ENCODE results near the gene TMEM238.
A peak's percentile ranks its signal among the peaks of the same experiment; 100 is the strongest.

The TMEM238 gene

DNA sequence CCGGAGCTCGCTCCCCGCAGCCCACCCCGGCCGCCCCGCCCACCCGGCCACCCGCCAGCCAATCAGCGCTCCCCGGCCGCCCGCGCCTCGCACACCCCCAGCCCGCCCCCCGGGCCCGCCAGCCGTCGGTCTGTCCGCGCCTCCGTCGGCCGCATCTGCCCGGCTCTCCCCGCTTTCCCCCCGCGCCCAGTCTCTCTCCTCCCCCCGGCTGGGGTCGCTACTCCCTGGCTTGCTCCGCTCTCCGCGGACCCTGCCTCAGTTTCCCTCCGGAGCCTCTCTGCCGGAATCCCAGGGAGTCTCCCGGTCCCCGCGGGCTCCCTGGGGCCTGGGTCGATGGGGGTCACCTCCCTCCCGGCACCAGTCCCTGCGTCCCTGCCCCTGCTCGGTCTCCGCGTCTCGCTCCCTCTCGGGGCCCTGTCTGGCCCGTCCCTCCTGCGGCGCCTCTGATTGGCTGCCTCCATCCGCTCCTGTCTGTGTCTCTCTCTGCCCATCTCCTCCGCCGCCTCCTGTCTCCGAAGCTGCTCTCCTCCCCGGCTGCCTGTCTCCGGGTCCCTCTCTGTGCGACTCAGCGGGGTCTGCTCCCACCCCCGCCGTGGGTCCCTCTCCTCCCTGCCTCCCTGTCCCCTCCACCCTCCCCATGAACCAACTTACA lies 14.3 kb downstream of the TMEM238 start:
- TF ChIP-seq, protein P1, sequence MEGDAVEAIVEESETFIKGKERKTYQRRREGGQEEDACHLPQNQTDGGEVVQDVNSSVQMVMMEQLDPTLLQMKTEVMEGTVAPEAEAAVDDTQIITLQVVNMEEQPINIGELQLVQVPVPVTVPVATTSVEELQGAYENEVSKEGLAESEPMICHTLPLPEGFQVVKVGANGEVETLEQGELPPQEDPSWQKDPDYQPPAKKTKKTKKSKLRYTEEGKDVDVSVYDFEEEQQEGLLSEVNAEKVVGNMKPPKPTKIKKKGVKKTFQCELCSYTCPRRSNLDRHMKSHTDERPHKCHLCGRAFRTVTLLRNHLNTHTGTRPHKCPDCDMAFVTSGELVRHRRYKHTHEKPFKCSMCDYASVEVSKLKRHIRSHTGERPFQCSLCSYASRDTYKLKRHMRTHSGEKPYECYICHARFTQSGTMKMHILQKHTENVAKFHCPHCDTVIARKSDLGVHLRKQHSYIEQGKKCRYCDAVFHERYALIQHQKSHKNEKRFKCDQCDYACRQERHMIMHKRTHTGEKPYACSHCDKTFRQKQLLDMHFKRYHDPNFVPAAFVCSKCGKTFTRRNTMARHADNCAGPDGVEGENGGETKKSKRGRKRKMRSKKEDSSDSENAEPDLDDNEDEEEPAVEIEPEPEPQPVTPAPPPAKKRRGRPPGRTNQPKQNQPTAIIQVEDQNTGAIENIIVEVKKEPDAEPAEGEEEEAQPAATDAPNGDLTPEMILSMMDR (IDR thresholded peaks at IDR 0.05; ENCODE audit: low read depth, low read length, missing control alignments), result no peak
- no peak for DNase-seq (ENCODE audit: low read depth)
- H3K4me3 ChIP-seq (ENCODE audit: low read depth, low read length), result peak overlapping the region; percentile 51
- in situ Hi-C loops (cut with HindIII; ENCODE audit: low sequenced_read_pairs), result no loop called here

DNA sequence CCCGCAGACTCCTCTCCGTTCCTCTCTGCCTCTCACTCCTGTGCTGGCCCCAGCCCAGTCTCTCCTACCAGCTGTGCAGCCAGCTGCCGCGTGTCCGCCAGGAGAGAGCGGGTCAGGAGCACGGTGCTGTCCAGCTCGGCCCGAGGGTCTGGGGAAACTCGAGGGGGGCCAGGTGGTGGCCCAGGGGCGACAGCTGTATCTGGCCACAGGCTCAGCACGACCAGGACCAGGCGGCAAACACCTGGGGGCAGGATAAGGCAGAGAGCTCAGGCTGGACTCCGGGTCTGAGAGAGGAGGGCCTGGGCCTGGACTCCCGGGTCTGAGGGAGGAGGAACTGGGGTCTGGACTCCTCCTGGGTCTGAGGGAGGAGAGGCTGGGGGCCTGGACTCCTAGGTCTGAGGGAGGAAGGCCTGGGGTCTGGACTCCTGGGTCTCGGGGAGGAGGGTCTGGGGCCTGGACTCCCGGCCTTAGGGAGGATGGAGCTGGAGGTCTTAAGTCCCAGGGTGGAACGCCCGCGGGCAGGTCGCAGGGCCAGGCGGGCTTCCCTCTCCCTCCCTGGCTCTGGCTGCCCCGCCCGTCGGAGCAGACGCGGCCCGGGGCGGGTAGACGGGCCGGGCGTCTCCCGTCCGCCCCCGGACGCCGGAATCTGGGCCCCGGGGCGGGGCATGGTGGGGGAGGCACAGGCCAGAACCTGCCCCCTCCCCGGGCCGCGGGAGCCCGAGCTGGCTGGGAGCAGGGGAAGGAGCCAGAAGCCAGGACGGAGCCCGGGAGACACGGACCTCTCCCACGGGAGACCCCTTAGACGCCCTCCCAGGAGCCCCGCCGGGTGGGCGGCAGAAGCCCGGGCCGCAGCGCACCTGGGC lies 15.2 kb downstream of the TMEM238 start:
- DNase-seq (ENCODE audit: low read depth), result no peak
- TF ChIP-seq, protein P1 (IDR thresholded peaks at IDR 0.05; ENCODE audit: low read depth, low read length, missing control alignments), result no peak
- H3K4me3 ChIP-seq (ENCODE audit: low read depth, low read length), result peak overlapping the region; percentile 40
- in situ Hi-C loops (cut with HindIII; ENCODE audit: low sequenced_read_pairs), result no loop called here

DNA sequence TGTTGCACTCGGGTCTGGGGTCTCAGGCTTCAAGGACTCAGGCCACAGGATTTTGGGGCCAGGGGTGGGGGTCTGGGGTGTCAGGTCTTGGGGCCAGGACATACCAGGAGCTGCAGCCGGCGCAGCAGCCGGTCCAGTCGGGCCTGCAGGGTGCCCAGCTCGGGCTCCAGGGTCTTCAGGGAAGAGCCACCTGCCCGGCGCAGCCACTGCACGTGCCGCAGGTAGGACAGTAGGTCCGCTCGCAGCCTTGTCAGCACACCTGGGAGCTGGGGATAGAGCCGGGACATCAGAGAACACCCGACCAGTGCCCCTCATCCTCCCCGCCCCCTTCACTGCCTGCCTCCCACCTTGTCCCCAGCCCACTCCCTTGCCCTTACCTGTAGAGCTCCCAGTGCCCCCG lies 16.0 kb downstream of the TMEM238 start:
- TF ChIP-seq, protein P1 (IDR thresholded peaks at IDR 0.05; ENCODE audit: low read depth, low read length, missing control alignments), result no peak
- in situ Hi-C loops (cut with HindIII; ENCODE audit: low sequenced_read_pairs), result no loop called here
- no peak for DNase-seq (ENCODE audit: low read depth)
- no peak overlapping the region for H3K4me3 ChIP-seq (ENCODE audit: low read depth, low read length)

DNA sequence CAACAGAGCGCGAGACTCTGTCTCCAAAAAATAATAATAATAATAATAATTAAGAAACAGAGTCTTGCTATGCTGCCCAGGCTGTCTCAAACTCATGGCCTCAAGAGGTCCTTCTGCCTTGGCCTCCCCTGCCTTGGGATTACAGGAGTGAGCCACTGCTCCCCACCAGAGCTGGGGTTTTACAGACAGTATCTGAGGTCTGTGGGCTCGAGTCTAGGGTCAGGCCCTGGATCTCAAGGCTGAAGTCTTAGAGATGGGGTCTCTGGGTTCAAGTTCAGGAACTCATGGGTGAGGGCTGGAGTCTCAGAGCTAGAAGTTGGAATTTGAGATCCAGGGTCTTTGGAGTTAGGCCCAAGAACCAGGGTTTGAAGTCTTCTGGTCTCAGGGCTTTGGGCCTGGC lies 17.3 kb downstream of the TMEM238 start:
- H3K4me3 ChIP-seq (ENCODE audit: low read depth, low read length), result no peak overlapping the region
- TF ChIP-seq, protein P1 (IDR thresholded peaks at IDR 0.05; ENCODE audit: low read depth, low read length, missing control alignments), result no peak
- in situ Hi-C loops (cut with HindIII; ENCODE audit: low sequenced_read_pairs), result no loop called here
- no peak for DNase-seq (ENCODE audit: low read depth)

DNA sequence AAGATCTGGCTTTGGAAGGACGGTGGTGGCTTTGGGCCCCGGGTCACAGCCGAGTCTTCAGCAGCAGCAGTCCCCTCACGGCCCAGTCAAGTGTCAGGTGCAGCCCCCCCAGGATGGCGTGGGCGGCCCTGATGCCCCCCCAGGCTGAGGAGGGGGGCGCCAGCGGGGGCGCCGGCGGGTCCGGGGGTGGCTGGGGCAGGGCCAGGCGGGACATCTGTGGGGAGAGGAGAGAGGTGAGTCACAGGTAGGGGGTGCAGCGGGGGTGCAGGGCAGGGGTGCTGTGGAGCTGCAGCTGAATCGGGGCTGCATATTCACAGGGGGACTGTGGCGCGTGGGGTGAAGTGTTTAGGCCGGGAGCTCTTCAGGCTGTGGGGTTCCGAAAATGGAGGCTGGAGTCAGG lies 18.1 kb downstream of the TMEM238 start:
- DNase-seq (ENCODE audit: low read depth), result no peak
- TF ChIP-seq, protein P1 (IDR thresholded peaks at IDR 0.05; ENCODE audit: low read depth, low read length, missing control alignments), result no peak
- in situ Hi-C loops (cut with HindIII; ENCODE audit: low sequenced_read_pairs), result no loop called here
- no peak overlapping the region for H3K4me3 ChIP-seq (ENCODE audit: low read depth, low read length)

DNA sequence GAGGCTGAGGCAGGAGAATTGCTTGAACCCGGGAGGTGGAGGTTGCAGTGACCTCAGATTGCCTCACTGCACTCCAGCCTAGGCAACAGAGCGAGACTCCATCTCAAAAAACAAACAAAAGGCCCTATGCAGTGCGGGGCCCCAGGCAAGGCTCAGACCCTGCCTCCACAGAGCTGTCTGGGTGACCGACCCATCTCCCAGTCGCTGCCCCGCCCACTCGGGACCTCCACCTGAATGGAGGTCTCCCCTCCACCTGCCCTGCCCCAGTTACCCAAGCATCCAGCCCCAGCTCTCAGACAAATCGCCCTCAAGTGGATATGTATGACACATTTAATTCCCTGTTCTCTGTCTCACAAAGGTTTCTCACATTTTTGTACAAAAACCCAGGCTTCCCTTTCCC lies 18.8 kb downstream of the TMEM238 start:
- in situ Hi-C loops (cut with HindIII; ENCODE audit: low sequenced_read_pairs), result no loop called here
- DNase-seq (ENCODE audit: low read depth), result no peak
- TF ChIP-seq, protein P1 (IDR thresholded peaks at IDR 0.05; ENCODE audit: low read depth, low read length, missing control alignments), result no peak
- H3K4me3 ChIP-seq (ENCODE audit: low read depth, low read length), result no peak overlapping the region
